Measurements from ENCODE around the gene MMD.
"Not testable (repeated sequence)": the region's sequence is repeated elsewhere in the genome, so short reads cannot be mapped to it uniquely, and the experiment has no call there.

The MMD gene

GRCh38 chr17:55391244-55391757, 30.3 kb downstream of the MMD start:
- no peak for DNase-seq

GRCh38 chr17:55390364-55390977, 31.2 kb downstream of the MMD start:
- no peak for DNase-seq

- not testable (repeated sequence) for DNase-seq
These were observed 31.9 kb downstream of the MMD start for GRCh38 chr17:55389715-55390114.

GRCh38 chr17:55388842-55389241, 32.8 kb downstream of the MMD start:
- DNase-seq, result no peak

- no peak for DNase-seq
These were observed 34.8 kb downstream of the MMD start for GRCh38 chr17:55386796-55387332.

DNA sequence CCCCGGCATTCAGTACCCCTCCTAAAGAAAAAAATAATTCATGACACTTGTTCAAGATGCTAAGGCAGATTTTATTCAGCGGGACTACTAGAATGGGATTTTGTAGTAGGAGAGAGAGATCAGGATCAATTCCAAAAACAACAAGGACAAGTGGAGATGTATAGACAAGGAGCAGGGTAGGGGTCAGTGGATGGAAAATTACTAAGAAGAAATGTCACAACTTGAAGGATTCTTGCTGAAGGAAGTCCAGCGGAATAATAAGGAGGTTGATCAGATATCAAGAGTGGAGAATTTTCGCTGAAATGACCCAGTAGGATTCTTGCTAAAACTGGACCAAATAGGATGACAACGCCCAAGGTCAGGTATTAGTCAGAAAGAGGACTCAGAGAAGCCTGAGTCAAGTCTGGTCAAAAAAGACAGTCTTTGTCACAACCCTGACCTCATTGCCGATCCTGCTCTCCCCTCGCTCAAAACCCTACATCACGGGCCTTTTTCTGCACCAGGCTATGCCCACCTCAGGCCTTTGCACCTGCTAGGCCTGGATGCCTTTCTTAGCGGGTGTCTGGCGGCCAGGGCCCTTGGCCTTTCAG, 36.9 kb downstream of the MMD start:
- DNase-seq, result no peak

- DNase-seq, result no peak
These were observed 37.6 kb downstream of the MMD start for GRCh38 chr17:55383771-55384642.

- no peak for DNase-seq
These were observed 40.4 kb downstream of the MMD start for GRCh38 chr17:55381017-55381770.

- no peak for DNase-seq
These were observed 43.9 kb downstream of the MMD start for GRCh38 chr17:55377671-55378275.

DNA sequence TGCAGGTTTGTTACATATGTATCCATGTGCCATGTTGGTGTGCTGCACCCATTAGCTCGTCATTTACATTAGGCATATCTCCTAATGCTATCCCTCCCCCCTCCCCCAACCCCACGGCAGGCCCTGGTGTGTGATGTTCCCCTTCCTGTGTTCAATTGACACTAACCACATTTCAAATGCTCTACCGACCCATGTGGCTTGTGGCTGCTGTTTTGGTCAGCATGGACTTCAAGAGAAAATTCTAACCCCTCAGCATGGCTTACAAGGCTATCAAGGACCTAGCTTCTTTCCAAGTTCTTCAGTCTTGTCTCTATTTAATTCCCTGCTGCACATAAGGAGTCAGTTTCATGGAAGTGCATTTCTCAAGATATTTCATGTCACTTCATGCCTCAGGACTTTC, 52.9 kb downstream of the MMD start:
- no peak for DNase-seq

DNA sequence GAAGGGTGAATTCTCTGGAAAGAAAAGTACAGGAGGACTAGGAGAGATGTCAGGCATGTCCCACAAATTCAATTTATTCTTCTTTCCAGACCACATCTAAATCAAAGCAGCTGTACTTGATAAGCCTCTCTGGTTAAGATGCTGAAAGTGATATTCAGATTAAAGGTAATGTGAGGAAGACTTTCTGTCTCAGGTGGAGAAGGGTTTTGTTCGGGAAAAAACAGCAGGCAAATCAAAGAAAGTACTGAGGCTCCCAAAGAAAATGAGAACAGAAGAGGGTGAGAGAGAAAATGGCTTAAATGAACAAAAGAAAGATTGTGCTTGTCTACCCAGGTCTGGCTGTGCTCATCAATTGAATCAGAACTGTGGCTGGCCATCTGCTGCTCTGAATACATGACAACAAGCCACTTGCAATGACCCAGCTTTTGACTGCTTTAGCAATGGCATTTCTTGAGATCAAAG, 55.6 kb downstream of the MMD start:
- no peak for DNase-seq

DNA sequence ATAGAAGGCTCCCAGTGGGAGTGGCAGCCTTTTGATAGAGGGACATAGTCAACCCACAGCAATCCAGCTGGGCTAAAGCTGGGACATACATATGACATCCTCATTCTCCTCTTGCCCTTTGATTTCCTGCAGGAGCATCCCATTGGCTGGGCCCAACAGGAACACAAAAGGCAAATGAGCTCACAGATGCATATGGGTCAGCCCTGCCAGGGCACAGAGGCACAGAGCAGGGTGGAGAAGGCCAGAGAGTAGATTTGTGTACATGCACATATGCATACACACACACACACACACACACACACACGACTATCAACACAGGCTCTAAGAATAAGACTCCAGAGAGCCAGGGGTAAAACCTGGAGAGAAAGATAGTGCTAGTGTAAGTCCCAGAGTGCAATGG, 58.6 kb downstream of the MMD start:
- no peak for DNase-seq

GRCh38 chr17:55360971-55361370, 60.7 kb downstream of the MMD start:
- no peak for DNase-seq

DNA sequence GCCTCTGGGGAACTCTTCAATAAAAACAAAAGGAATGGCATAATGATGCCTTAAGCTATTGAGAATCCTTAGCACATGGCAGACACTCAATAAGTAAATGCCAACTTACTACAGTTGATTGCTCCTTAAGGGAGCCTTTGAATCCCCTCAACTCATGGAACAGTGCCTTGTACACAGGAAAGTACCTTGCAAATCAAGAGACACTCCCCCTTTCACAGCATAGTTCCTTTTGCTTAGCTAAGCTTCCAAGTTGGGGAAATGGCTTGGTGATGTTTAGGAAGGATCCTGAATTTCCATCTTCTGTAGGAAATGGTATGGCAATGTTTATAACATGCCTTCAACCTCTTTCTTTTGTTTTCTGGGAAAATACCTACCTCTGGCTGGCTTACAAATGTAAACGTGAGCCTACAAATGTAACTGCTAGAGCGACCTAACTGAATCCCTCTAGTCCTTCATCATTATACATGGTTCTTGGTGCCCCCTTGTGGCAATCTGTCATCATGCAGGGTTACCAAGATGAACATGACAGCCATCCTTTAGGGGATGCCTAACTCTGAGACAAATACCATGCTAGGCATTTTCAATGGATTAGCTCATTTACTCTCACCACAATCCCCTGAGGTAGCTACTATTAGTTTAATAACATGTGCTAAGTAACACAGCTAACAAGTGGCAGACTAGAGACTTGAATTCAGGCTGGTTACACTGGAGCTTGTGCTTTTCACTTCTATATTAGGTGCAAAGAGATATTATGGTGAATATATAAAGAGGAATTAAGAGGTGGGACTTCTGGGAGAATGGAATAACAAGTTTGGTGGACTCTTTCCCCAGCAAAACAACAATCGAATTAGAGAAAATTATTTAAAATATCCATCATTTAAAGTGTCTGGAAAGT, 65.0 kb downstream of the MMD start:
- DNase-seq, result peak; percentile 81

- no peak for DNase-seq
These were observed 66.7 kb downstream of the MMD start for GRCh38 chr17:55354941-55355340.

- no peak for DNase-seq
These were observed 67.6 kb downstream of the MMD start for GRCh38 chr17:55354010-55354409.

DNA sequence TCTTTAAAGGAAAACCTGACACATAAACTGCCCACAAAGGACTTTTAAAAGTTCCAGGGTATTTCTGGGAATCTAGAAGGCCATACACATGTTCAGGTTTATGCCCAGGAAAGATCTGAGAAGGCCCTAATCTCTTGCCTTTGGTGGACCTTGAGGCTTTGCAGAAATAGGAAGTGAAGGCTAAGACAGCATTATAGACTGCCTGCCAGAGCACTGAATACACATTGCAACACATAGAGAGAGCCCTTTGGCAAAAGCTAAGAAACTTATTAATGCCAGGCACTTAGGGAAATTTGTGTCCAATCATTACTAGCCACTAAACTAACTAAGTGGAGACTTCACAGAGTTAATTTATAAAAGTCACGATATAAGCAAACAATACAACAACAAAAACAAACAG, 70.4 kb downstream of the MMD start:
- no peak for DNase-seq

GRCh38 chr17:55350825-55351205, 70.8 kb downstream of the MMD start:
- DNase-seq, result no peak

GRCh38 chr17:55348749-55349354, 72.8 kb downstream of the MMD start:
- peak; percentile 63 for DNase-seq

DNA sequence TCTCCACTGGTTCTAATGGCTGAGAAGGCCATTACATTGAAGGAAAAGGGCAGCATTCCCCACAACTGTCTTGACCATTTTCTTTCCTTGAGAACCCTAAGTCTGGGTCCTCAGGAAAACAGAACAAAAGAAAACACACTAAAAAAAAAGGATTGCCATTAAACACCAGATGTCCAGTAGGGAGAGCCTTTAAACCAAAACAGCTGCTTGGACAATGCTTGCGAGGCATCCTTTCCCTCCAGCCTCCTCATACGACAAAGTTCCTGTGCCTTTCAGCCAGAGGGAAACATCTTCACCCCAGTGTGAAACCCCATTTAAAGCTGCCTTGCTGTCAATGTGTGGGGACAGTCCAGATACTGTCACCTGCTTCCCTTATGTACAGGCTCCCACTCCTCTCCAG, 74.3 kb downstream of the MMD start:
- no peak for DNase-seq

- no peak for DNase-seq
These were observed 75.0 kb downstream of the MMD start for GRCh38 chr17:55346658-55347057.
